Measurements from ENCODE around the gene HMGN4. TPM values are rescaled to one million over a fixed set of nuclear protein-coding genes. Genes with fewer than 3 reads are reported as not detected.

Gene HMGN4
- total and polyA plus RNA-seq, 9 of the 15 experiments (the other 6 are each of a cell fraction or from before 2014, with no cell fraction given), result 35.4 to 134 (median 94.1) TPM

- TF ChIP-seq ELK3 (CRISPR knock-in tag; IDR thresholded peaks at IDR 0.05) (no peak), E2F4 (CRISPR knock-in tag; IDR thresholded peaks at IDR 0.05; ENCODE audit: low read depth) (no peak), ZNF12 (CRISPR knock-in tag; IDR thresholded peaks at IDR 0.05) (no peak), SOX6 (IDR thresholded peaks at IDR 0.05) (peak; percentile 97), MYNN (IDR thresholded peaks at IDR 0.05) (no peak), MYNN (CRISPR knock-in tag; IDR thresholded peaks at IDR 0.05) (no peak), ETS2 (tag; IDR thresholded peaks at IDR 0.05; ENCODE audit: borderline replicate concordance, poor library complexity, severe bottlenecking) (no peak), REST (IDR thresholded peaks at IDR 0.05; ENCODE audit: borderline replicate concordance) (no peak), REST (CRISPR knock-in tag; IDR thresholded peaks at IDR 0.05; ENCODE audit: low read depth) (no peak), ZC3H4 (CRISPR knock-in tag; IDR thresholded peaks at IDR 0.05; ENCODE audit: borderline replicate concordance) (no peak), CTBP1 (IDR thresholded peaks at IDR 0.05; ENCODE audit: borderline replicate concordance) (peak; percentile 93), E2F6 (IDR thresholded peaks at IDR 0.05; ENCODE audit: borderline replicate concordance in 1 of 2, extremely low read depth in 1 of 2, insufficient read depth in 1 of 2, insufficient read length in 1 of 2, low read depth in 1 of 2, low read length in 1 of 2, poor library complexity in 1 of 2, severe bottlenecking in 1 of 2) (no peak), ZNF133 (CRISPR knock-in tag; IDR thresholded peaks at IDR 0.05) (no peak), ZBTB5 (IDR thresholded peaks at IDR 0.05) (no peak), ILF3 (IDR thresholded peaks at IDR 0.05; ENCODE audit: borderline replicate concordance) (no peak), CBX5 (IDR thresholded peaks at IDR 0.05; ENCODE audit: borderline replicate concordance, low read depth) (no peak)
Observed at GRCh38 chr6:26502165-26502564, 36.0 kb upstream of the HMGN4 start (continued).

Measured in K562 (cell line).